GM19025 (cell line): ENCODE data around the gene ATP9B.
A peak's percentile ranks its signal among the peaks of the same experiment; 100 is the strongest.

Source experiments
- ATAC-seq: cut with Tn5 transposase; IDR thresholded peaks from one replicate; pipeline ENCODE4 v1.9.1; 2021; ENCODE audit warnings: mild to moderate bottlenecking, low read depth, moderate library complexity; ENCODE audit not compliant: unreplicated experiment

ATP9B gene

DNA sequence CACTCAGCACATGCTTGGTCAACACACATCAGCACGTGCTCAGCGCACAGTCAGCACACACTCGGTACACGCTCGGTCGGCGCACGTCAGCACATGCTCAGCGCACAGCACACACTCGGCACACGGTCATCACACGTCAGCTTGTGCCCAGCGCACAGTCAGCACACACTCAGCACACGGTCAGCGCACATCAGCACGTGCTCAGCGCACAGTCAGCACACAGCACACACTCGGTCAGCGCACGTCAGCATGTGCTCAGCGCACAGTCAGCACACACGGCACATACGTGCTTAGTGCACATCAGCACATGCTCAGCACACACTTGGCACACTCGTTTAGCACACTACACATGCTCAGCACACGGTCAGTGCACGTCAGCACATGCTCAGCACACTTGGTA, 276.8 kb downstream of the ATP9B start:
- no peak for ATAC-seq

DNA sequence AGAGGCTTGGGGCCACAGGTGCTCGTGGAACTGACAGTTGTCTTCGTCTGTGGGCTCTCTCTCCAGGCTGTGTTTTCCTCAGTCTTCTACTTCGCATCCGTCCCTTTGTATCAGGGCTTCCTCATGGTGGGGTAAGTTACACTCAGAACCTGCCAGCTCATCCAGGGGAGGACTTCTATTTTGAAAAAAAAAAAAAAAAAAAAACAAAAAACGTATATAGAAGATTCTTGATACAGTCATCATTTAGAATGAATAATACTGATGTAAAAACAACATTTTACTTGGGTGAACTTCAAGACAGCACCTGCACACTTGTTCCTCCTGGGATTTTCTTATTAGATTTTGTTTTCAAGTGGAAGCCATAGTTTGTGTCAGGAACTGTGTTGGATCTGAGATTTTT, 278.9 kb downstream of the ATP9B start:
- no peak for ATAC-seq

DNA sequence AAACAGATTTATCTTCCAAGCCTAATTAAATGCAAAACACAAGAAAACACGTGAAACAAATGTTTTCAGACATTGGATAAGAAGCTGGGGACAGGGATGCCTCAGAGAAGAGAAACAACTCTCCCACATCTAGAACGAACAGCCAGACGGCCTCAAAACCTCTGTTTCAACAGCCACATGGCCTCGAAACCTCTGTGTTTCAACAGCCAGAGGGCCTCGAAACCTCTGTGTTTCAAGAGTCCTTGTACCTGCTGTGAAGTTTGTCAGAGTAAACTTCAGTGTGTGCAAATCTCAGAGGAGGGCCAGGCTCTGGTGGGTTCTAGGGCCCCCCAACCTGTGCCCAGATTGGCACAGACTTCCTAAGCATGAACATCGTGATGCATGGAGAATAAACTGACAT, 283.2 kb downstream of the ATP9B start:
- ATAC-seq: no peak

DNA sequence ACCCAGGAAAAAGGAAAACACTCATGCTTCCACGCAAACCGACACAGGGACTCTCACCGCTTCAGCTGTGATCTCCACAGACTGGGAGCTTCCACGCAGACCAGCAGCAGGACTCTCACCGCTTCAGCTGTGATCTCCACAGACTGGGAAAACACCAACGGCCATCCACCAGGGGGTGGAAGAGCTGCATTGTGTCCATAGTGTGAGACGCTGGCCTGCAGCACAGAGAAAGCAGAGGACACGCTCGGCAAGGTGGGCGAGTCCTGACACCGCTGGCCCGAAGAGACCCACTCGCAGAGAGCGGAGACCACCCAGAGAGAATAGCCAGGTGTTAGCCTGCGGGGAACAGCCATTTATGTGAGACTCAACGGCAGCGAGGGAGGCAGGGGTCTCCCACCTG, 284.1 kb downstream of the ATP9B start:
- ATAC-seq: no peak

DNA sequence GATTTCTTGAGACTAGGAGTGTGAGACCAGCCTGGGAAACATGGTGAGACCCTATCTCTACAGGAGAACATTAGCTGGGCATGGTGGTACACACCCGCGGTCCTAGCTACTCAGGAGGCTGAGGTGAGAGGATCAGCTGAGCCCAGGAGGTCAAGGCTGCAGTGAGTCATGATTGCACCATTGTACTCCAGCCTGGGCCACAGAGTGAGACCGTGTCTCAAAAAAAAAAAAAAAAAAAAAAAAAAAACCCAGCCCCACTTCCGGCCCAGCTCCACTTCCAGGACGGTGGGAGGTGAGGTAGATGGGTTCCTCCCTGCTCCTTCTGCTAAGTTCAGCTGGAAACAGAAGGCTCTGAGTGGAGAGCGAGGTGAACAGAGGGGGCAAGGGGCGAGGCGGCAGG, 285.2 kb downstream of the ATP9B start:
- ATAC-seq: no peak

DNA sequence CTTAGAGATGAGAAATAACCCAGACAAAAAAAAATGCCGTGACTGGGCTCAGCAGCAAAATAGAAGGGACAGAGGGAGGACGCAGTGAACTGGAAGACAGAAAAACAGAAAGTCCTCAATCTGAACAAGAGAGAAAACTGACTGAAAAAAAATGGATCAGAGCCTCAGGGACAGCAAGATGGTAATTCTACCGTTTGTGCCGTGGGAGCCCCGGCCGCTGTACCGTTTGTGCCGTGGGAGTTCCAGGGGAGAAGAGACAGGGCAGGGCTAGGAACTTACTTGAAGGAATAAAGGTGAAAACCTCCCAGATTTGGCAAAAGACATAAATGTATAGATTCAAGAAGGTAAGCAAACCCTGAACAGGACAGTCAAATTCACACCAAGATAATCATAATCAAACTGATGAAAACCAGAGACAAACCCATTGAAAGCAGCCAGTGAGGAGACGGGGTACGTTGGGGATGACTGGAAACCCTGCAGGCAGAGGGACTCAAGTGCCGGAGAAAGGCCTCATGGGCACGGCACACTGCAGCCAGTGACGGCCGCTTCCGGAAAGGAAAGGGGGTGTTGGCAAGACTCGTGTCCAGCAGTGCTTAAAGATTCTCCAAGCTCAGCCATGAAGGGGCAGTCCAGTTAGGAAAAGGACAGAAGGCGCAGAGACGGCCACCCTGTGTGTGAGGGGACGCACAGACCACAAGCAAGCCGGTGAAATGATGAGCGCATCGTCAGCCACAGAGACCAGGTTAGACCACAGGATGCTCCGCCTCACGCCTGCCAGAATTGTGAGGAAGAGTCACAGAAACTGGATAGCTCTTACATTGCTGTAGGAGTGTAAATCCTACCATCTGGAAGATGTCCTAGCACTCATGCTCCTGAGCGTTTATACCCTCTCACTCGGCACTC, 286.5 kb downstream of the ATP9B start:
- peak; percentile 38 for ATAC-seq

DNA sequence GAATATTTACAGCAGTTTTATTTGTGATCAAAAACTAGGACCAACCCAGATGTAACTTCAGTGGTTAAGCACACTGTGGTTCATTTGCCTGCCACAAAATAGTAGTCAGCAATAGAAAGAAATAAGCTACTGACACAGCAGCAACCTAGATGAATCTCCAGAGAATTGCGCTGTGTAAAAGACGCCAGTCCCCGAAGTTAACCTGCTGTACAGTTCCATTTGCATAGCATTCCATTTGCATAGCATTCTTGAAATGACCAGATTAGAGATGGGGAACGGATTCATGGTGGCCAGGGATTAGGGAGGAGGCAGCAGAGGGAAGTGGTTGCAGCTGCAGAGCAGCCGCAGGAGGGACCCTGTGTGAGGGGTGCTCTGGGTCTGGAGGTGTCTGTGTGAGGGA, 287.2 kb downstream of the ATP9B start:
- ATAC-seq: peak; percentile 87

DNA sequence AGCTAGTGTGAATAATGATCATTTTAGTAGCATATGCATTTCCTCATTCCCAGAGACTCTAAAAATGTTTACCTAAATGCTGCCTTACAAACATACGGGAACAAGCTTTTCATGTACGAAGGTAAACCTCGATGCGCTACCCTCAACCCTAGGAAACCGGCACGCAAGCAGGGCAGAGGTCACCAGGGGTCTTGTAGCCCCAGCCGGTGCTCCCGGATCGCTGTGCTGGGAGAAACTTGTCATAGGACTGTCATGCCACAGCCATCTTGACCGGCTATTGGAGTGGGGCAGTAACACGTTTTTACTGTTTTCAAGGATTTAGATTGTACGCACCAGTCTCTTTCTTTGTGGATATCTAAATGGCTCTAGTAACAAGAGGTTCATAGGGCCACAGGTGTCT, 291.7 kb downstream of the ATP9B start:
- ATAC-seq: no peak

DNA sequence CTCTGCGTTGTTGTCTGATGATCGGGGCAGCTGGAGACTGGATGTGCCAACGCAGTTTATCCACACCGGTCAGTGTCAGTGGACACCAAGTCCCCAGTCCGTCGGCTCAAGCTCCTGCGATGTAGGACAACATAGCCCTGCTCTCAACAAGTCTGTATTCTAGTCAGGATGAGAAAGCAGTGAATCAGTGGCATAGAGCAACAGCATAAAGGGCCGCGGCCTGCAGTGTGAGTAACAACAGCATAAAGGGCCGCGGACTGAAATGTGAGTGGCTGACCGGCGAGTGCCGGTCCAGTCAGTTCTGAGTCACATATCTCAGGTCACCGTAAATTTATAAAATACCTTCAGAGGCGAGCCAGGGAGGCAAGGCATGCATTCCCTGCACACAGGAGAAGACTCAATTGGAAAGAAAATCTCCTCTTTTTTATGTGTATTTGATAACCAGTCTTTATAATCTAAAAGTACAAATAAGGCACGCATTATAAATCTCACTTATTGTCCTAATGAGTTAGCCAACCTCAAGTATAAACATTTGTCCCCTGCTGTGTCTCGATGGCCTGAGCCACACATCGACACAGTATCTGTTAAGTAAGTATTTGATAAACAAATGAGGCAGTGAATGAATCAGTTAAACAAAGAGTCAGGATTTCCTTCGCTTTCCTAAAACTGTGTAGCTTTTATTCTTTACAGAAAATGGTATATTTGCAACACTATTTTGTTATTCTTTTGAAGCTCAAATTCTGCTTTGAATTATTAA, 292.8 kb downstream of the ATP9B start:
- ATAC-seq: no peak

DNA sequence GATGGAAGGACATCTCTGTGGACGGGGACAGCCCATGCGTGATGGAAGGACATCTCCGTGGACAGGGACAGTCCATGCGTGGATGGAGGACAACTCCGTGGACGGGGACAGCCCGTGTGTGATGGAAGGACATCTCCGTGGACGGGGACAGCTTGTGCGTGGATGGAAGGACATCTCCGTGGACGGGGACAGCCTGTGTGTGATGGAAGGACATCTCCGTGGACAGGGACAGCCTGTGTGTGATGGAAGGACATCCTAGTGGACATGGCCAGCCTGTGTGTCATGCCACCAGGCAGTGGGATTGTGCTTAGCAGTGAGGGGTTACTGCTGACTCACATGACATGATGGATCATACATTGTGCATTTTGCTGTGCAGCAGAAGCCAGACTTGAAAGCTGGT, 296.5 kb downstream of the ATP9B start:
- ATAC-seq: no peak

DNA sequence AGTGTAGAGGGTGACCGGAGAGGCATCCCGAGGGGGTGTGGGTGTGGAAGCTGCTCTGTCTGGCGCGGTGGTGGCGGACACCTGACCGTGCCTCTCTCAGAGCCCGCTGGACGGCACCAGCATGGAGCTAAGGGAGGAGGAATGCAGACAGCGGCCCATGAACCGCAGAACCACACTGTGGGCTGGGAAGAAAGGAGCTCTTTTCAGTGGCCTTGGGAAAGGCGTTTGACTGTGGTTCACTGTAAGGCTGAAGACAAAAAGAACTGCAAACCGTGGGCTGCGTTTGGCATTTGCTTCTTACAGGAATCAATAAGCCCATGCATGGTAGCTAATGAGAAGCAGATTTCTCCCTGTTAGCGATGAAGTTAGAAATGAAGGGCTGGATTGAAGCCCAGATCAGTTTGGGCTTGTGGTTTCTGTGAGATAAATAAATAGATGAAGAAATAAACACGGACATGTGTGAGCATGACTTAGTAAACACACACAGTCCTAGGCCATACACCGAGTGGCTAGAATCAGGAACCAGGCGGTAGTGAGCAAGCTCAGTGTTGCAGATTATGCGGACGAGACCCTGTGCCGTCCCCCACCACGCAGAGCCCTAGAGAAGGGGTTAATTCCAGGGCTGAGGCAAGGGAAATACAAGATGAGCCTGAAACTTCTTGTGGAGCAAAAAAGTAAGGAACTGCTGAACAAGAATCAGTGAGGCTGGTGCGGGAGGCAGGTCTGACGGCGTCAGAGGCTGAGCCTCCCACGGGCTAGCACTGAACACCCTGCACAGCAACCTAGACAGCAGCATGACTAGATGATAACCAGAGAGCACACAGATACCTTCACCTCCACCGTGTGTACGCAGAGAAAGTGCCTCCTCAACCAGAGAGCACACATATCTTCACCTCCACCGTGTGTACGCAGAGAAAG, 297.2 kb downstream of the ATP9B start:
- no peak for ATAC-seq

DNA sequence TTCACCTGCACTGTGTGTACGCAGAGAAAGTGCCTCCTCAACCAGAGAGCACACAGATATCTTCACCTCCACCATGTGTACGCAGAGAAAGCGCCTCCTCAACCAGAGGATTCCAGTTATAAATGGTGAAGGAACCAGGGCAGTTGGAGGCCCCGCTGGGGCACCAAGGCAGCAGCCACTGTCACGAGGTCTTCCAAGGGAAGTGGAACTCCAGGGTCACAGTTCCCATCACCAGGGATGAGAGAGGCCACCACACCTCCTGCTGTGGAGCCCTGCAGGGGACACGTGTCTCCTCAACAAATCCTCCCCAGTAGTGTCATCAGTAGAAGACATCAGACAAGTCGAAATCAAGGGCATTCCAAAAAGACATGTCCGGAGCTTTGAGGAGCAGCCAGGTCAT, 298.3 kb downstream of the ATP9B start:
- no peak for ATAC-seq

DNA sequence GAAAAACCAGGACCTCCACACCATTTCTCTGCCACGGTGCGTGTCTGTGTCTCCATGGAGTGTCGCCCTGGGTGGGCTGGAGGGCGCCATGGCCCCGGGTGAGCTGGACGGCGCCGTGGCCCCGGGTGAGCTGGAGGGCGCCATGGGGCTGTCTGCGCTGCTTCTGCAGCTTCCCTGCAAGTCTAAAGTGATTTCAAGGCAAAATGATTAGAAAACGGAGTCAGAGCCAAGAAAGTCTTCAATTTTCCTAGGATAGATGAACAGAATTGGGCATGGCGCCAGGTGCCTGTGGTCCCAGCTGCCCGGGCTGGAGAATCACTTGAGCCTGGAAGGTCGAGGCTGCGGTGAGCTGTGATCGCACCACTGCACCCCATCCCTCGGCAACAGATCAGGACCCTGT, 298.8 kb downstream of the ATP9B start:
- ATAC-seq: no peak

DNA sequence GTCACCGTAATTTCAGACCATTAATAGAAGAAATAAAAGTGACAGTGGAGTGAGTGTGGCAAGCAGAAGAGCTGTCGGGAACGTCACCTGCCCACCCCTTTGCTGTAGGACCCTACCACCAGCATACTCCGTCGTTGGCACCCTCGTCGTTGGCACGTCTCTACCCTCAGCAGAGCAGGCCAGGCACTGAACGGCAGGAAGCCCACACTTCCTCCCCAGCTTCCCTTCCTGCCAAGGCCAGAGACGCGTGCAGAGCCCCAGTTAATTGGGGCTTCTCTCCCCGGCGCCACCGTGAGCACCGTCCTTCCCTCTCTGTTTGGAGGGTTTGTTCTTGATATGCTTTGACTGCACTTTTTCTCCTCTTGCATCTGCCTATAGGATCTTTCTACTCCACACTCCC, 299.5 kb downstream of the ATP9B start:
- no peak for ATAC-seq

DNA sequence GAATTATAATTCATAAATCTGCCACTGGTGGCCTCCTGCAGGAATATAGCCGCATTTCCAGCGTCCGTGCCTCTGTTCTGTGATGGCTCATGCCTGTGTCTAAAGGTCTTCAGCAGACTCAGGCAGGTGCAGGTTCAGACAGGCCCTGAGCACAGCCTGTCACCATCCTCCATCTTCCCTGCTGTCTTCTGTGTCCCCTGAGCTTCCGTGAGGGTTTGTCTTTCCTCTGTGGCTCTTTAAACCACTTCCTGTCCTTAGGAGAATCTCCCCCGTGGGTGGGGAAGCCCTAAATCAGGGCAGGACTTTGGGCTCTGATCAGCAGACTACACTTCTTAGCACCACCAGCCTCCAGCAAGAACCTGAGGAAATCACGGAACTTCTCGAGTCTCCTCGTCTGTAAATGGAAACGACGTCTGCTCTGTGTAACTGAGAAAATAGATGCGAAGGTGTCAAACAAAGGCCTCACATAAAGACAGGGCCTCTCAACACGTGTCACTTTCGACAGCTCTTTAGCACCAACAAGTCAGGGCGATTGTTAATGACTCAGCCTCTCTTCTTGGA, 302.4 kb downstream of the ATP9B start:
- ATAC-seq: no peak

DNA sequence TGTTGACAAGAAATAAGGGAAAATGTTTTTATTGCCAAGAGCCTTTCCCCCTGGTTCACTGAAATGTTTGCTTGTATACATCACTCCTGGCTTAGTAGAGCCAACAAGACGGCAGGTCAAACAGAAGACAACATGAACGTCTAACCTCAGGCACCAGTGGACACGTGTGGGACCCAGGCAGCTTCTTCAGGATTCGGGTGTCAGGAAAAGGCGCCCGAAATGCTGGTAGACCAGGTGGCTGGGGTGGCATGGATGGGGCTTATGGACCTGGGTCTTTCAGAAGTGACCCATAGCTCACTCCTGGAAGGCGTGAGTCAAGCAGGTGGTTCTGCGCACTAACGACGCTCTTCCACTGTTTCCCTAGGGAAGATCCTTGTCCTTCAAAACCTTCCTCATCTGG, 303.3 kb downstream of the ATP9B start:
- ATAC-seq: no peak

DNA sequence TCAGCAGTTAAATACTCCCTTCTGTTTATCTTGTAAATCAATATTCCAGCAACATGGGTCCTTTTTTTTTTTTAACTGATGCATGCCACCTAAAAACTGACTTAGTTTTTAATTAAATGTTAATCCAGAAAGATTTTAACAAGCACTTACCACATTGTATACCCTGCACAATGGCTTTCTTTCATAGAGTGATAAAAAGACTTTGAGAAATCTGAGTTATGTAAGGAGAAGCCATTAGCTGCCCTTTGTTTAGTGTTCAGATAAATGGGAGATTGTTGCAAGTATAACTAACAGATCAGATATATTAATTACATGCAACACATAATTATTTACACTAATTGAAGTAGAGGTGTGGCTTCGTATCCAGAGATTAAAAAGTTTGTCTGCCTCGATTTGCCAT, 303.8 kb downstream of the ATP9B start:
- no peak for ATAC-seq

DNA sequence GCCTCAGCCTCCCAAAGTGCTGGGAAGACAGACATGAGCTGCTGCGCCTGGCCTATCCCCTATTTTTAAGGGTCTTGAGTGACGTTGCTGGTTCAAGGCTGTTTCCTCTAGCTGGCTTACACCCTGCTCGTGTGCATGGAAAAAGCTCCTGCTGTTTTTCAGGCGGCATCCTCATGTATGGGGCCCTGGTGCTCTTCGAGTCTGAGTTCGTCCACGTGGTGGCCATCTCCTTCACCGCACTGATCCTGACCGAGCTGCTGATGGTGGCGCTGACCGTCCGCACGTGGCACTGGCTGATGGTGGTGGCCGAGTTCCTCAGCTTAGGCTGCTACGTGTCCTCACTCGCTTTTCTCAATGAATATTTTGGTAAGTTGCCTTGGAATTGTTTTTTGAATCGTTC, 304.5 kb downstream of the ATP9B start:
- no peak for ATAC-seq

DNA sequence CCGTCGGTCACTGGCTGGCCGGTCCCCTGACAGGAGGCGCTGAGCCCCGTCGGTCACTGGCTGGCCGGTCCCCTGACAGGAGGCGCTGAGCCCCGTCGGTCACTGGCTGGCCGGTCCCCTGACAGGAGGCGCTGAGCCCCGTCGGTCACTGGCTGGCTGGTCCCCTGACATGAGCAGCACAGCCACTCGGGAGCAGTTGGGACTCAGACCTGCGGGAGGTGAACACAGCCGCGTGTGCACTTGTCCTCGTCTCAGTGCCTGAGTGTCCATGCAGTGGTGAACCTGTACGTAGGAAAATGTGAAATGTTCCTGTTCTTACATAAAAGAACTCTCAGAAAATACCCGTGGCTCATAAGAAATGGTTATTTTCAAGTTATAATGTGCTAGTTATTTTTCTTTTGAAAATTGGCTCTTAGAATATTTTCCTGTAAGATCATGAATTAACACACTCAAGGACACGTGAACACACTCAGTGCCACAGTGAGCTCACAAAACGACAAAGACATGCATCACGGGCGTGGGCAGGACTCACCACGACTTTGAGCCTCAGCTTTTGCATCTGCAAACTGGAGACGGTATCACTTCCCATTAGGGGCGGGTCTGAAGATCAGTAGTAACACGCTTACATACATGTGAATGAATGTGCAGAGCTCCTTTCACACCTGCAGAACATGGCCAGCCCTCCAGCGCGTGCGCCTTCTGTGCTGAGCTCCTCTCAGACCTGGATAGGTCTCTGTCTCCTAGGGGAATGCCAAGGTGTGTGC, 305.4 kb downstream of the ATP9B start:
- peak; percentile 70 for ATAC-seq
